Measurements from ENCODE around the gene MDC1.

Gene MDC1

GRCh38 chr6:30685157-30686008, 31.7 kb downstream of the MDC1 start:
- peak overlapping the region; percentile 16 for H3K4me3 ChIP-seq (ENCODE audit: insufficient read length, low read depth)
- peak overlapping the region; percentile 82 for H3K9ac ChIP-seq (ENCODE audit: insufficient read length, low read depth)
- TF ChIP-seq YY1 (IDR thresholded peaks at IDR 0.05; ENCODE audit: insufficient read depth, insufficient read length): no peak
- no peak for TF ChIP-seq ZNF274 (IDR thresholded peaks at IDR 0.05; ENCODE audit: low read depth, low read length)
- no peak for TF ChIP-seq SUZ12 (IDR thresholded peaks at IDR 0.05; ENCODE audit: extremely low read depth, insufficient read depth, insufficient read length)
- H3K27me3 ChIP-seq (ENCODE audit: insufficient read depth, insufficient read length): no peaks in the 10 kb centered on the region
- no peak for DNase-seq (ENCODE audit: low read depth, low spot score)
- no peaks in the 10 kb centered on the region for H3K9me3 ChIP-seq (ENCODE audit: insufficient read depth, low read length)
- H3K36me3 ChIP-seq (ENCODE audit: insufficient read depth, insufficient read length, low read length): peaks cover 36% of the 10 kb centered on the region
- peaks cover 20% of the 10 kb centered on the region for H3K4me1 ChIP-seq (ENCODE audit: insufficient read depth, insufficient read length)

DNA sequence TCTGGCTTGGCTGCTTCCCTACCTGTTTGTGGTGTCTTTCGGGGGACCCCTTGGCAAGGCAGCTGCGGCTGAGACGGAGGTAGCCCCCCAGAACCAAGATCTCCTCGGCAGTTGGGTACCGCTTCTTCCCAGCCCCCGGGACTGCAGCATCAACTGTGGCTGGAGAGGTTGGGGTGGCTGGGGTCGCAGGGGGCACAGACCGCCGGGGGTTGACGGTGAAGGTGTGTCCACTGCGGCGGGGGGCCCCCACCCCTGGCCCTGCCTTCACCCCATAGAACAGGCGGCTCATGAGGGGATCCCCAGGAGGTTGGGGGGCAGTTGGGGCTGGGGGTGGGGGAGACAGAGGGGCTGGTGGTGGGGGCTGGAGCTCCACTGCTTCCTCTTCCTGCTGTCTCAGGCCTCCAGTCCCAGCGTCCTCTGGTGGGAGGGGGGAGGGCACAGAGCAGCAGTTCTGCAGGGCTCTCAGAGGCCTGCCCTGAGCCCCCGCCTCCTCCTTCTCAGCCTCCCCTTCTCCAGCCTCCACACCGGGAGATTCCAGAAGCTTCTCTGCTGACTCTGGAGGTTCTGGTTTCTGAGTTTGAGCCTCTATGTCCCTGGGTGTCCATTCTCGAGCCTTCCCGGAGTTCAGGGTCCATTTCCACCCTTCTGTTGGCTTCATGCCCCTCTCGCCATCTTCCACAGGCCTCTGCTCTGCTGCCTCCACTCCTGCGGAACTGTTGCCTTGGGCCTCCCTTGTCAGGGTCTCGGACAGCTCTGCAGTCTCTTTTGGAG, 32.5 kb downstream of the MDC1 start:
- Histone ChIP-seq H3K27me3 (ENCODE audit: insufficient read depth, insufficient read length) (no peaks in the 10 kb centered on the region), H3K9ac (ENCODE audit: insufficient read length, low read depth) (peak overlapping the region; percentile 29), H3K9me3 (ENCODE audit: insufficient read depth, low read length) (no peaks in the 10 kb centered on the region), H3K4me3 (ENCODE audit: insufficient read length, low read depth) (peak overlapping the region; percentile 11), H3K4me1 (ENCODE audit: insufficient read depth, insufficient read length) (peaks cover 15% of the 10 kb centered on the region), H3K36me3 (ENCODE audit: insufficient read depth, insufficient read length, low read length) (peaks cover 38% of the 10 kb centered on the region)
- DNase-seq (ENCODE audit: low read depth, low spot score): no peak
- TF ChIP-seq SUZ12 (IDR thresholded peaks at IDR 0.05; ENCODE audit: extremely low read depth, insufficient read depth, insufficient read length) (no peak), YY1 (IDR thresholded peaks at IDR 0.05; ENCODE audit: insufficient read depth, insufficient read length) (no peak), ZNF274 (IDR thresholded peaks at IDR 0.05; ENCODE audit: low read depth, low read length) (no peak)

DNA sequence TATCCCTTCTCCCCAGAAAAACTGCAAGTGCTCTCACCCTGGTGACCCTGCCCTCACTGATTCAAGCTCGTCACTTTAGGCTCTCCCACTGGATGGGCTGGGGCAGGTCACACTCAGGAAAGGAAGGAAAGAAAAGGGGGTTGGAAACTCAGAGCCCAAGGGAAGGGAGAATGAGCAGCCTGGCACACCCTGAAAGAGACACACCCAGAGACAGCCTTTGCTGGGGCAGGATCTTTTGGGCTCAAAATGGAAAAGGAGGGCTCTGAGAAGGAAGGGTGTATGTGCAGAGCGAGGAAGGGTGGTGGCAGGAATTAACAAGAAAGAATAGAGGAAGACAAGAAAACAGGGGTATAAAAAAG, 33.1 kb downstream of the MDC1 start:
- Histone ChIP-seq H3K9me3 (ENCODE audit: insufficient read depth, low read length) (no peaks in the 10 kb centered on the region), H3K36me3 (ENCODE audit: insufficient read depth, insufficient read length, low read length) (peaks cover 33% of the 10 kb centered on the region), H3K27me3 (ENCODE audit: insufficient read depth, insufficient read length) (no peaks in the 10 kb centered on the region), H3K4me1 (ENCODE audit: insufficient read depth, insufficient read length) (peaks cover 14% of the 10 kb centered on the region), H3K9ac (ENCODE audit: insufficient read length, low read depth) (peak overlapping the region; percentile 29), H3K4me3 (ENCODE audit: insufficient read length, low read depth) (peak overlapping the region; percentile 11)
- DNase-seq (ENCODE audit: low read depth, low spot score): no peak
- TF ChIP-seq SUZ12 (IDR thresholded peaks at IDR 0.05; ENCODE audit: extremely low read depth, insufficient read depth, insufficient read length) (no peak), ZNF274 (IDR thresholded peaks at IDR 0.05; ENCODE audit: low read depth, low read length) (no peak), YY1 (IDR thresholded peaks at IDR 0.05; ENCODE audit: insufficient read depth, insufficient read length) (no peak)

DNA sequence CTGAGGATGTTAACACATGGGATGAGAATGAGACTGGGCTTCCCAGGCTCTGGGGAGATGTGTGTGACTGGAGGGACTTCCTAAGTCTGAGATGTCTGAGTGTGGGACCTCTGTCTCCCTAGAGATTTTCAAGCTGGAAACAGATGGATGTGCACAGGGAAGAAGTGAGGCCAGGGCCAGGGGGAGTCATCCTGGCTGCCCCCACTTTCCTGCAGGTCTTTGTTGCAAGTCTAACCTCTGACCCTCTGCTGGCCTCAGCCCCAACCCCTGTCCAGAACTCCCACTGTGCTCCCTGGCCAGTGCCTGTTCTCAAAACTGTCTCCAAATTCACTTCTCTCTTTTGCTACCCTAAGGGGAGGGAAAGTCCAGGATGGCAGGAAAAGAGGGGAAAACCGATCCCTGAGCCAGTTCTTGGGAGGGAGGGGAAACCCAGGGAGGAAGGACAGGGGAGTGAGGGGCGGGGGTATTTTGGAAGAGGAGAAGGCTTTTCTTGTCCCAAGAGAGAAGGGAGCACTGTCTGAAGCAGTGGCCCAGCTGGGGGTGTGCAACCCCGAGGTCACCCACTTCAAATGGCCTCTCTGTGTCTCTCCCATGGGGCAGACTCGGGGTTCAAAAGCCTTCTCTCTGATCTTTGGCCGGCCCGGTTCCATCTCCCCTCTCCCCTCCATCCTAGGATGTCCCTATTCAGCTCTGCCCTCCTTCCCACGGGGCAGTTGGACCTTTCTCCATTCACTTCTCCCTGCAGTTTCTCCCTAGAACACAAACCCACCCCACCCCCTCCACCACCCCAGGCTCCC, 33.7 kb downstream of the MDC1 start:
- H3K4me1 ChIP-seq (ENCODE audit: insufficient read depth, insufficient read length): peaks cover 14% of the 10 kb centered on the region

DNA sequence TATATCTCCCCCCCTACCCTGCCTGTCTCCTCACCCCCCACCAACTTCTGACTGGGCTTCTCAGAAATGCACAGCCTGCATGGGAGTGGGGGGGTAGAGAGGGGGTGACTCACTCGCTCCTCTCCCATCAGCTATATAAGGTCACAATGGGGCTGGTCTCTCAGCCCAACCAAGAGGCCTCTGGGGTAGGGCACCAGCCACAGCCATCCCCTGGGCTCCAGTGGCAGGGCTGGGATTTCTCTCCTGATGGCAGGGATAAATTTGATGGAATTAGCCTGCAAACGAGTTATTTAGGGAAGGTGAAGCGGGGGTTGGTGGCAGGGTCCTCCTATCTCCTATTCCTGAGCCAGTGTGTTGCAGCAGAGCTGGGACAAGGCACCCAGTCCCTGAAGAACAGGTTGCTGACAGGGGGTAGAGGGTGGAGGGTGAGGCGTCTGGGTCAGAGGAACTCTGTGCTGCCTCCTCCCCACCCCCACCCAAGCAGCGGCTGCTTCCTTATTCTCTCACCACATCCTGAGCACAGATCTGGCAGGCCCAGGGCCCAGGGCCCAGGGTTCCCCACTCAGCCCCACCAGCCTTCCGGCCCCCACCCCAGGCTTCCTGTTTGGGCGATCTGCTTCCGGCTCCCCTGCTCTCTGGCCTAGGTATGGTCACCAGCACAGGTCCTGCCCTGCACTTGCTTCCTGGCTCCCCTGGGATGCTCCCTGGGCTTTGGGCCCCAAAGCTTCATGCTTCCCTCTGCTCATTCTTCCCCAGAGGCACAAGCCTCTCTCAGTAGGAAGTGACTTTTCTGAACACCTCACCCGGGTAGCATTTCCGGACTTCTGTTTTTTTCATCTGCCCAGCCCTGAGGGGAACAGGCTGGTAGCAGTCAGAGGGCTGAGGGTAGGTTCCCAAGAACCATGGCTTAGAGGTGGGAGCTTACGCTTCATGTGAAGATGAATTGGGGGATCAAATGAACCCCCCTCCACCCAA, 34.7 kb downstream of the MDC1 start:
- H3K4me3 ChIP-seq (ENCODE audit: insufficient read length, low read depth): no peak overlapping the region
- H3K9ac ChIP-seq (ENCODE audit: insufficient read length, low read depth): peak overlapping the region; percentile 70
- H3K36me3 ChIP-seq (ENCODE audit: insufficient read depth, insufficient read length, low read length): peaks cover 40% of the 10 kb centered on the region
- TF ChIP-seq SUZ12 (IDR thresholded peaks at IDR 0.05; ENCODE audit: extremely low read depth, insufficient read depth, insufficient read length) (no peak), YY1 (IDR thresholded peaks at IDR 0.05; ENCODE audit: insufficient read depth, insufficient read length) (no peak), ZNF274 (IDR thresholded peaks at IDR 0.05; ENCODE audit: low read depth, low read length) (no peak)
- no peaks in the 10 kb centered on the region for H3K9me3 ChIP-seq (ENCODE audit: insufficient read depth, low read length)
- no peak for DNase-seq (ENCODE audit: low read depth, low spot score)
- H3K27me3 ChIP-seq (ENCODE audit: insufficient read depth, insufficient read length): no peaks in the 10 kb centered on the region
- H3K4me1 ChIP-seq (ENCODE audit: insufficient read depth, insufficient read length): peaks cover 12% of the 10 kb centered on the region

More for the DNA sequence above, 33.7 kb downstream of the MDC1 start:
- DNase-seq (ENCODE audit: low read depth, low spot score): no peak
- H3K36me3 ChIP-seq (ENCODE audit: insufficient read depth, insufficient read length, low read length): peaks cover 33% of the 10 kb centered on the region
- H3K9ac ChIP-seq (ENCODE audit: insufficient read length, low read depth): peak overlapping the region; percentile 70
- H3K27me3 ChIP-seq (ENCODE audit: insufficient read depth, insufficient read length): no peaks in the 10 kb centered on the region
- H3K9me3 ChIP-seq (ENCODE audit: insufficient read depth, low read length): no peaks in the 10 kb centered on the region
- TF ChIP-seq ZNF274 (IDR thresholded peaks at IDR 0.05; ENCODE audit: low read depth, low read length): no peak
- no peak for TF ChIP-seq SUZ12 (IDR thresholded peaks at IDR 0.05; ENCODE audit: extremely low read depth, insufficient read depth, insufficient read length)
- no peak for TF ChIP-seq YY1 (IDR thresholded peaks at IDR 0.05; ENCODE audit: insufficient read depth, insufficient read length)
- peak overlapping the region; percentile 24 for H3K4me3 ChIP-seq (ENCODE audit: insufficient read length, low read depth)

DNA sequence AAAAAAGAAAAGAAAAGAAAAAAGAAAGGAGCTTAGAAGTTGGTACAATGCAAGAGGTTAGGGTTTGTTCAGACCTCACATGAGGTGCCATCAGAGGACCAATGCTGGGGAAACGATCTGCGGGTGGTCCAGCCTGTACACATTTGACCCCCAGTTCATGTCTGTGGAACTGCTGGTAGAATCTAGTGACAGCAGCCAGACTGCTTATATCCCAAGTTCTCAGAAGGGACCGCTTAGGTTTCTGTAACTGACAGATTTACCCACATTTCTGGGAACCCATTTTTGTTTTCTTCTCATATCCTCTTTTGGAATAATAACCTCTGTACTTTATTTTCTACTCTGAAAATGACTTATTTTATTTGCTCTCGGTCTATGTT, 35.3 kb downstream of the MDC1 start:
- TF ChIP-seq ZNF274 (IDR thresholded peaks at IDR 0.05; ENCODE audit: low read depth, low read length) (no peak), YY1 (IDR thresholded peaks at IDR 0.05; ENCODE audit: insufficient read depth, insufficient read length) (no peak), SUZ12 (IDR thresholded peaks at IDR 0.05; ENCODE audit: extremely low read depth, insufficient read depth, insufficient read length) (no peak)
- no peak for DNase-seq (ENCODE audit: low read depth, low spot score)
- H3K4me1 ChIP-seq (ENCODE audit: insufficient read depth, insufficient read length): peaks cover 12% of the 10 kb centered on the region
- H3K9me3 ChIP-seq (ENCODE audit: insufficient read depth, low read length): no peaks in the 10 kb centered on the region
- H3K36me3 ChIP-seq (ENCODE audit: insufficient read depth, insufficient read length, low read length): peaks cover 46% of the 10 kb centered on the region
- no peak overlapping the region for H3K9ac ChIP-seq (ENCODE audit: insufficient read length, low read depth)
- no peaks in the 10 kb centered on the region for H3K27me3 ChIP-seq (ENCODE audit: insufficient read depth, insufficient read length)
- no peak overlapping the region for H3K4me3 ChIP-seq (ENCODE audit: insufficient read length, low read depth)

Data from NT2/D1 (cell line).